SK-N-MC (cell line): ENCODE results near the gene ZNF296.

ENCODE experiments used
- EZH2 ChIP-seq: fragments of 200-600 bp; sonication (generic); IDR thresholded peaks from one replicate; pipeline ENCODE4 v1.6.1; 2017; ENCODE audit warnings: antibody characterized with exemption
- FOXP2 ChIP-seq: optimal IDR thresholded peaks from 2 replicates; pipeline ENCODE3; 2011; ENCODE audit warnings: mild to moderate bottlenecking, moderate library complexity; ENCODE audit not compliant: insufficient read depth; ENCODE audit errors: extremely low read length, control extremely low read depth
- POLR2AphosphoS5 ChIP-seq: IDR thresholded peaks from 2 replicates; pipeline ENCODE4 v1.6.1; 2012; ENCODE audit warnings: mild to moderate bottlenecking, low read depth, low read length, borderline replicate concordance

DNA sequence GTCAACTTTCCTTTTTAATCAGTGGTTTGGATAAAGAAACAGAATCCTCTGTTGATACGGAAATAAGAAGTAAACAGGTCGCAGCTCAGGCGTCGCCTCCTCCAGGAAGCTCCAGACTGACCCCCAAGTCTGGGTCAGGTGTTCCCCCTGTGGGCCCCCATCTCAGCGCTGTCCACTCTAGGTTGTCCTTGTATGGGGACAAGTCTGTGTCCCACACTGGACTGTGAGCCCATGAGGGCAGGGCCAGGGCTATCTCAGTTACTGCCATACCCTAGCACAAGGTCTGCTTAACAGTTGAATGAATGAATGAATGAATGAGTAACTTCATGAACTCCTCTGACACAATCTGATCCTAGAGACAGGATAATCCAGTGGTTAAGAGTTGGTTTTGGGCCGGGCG, 29.9 kb downstream of the ZNF296 start:
- TF ChIP-seq EZH2 (no peak), POLR2AphosphoS5 (no peak), FOXP2 (no peak)
